Posterior cingulate gyrus (tissue), 11 donors: ENCODE measurements around the gene ZNF699.
A peak's percentile ranks its signal among the peaks of the same experiment; 100 is the strongest.
"Not testable (repeated sequence)": the region's sequence is repeated elsewhere in the genome, so short reads cannot be mapped to it uniquely, and the experiment has no call there.

Source experiments
- DNase-seq, 10 donors: peaks; one replicate each; pipeline versions ENCODE4 v3.0.0 to v3.0.0-alpha.2; 2020 to 2021; ENCODE audit warnings: mixed read lengths in 3 of 10
- intact Hi-C: fragments of 100-400 bp; cut with DNase I; formaldehyde crosslinking; loops from one replicate; pipeline ENCODE4 v1.15.1; 2023

ZNF699 gene

GRCh38 chr19:9309139-9309973, at the start of gene ZNF699:
TSS of gene ZNF699 (minus strand) at chr19:9309838. CDS start at chr19:9305119, 4,719 bp downstream.
- intact Hi-C loops: loop anchor here (1.0 kb wide), 1 partner anchor 15 kb away; the partner anchor contains the start of gene ZNF559
- DNase-seq: peak; percentile 95 to 99 (median 98)

- intact Hi-C loops: no loop called here
- DNase-seq: no peak
Measured at GRCh38 chr19:9354651-9355050, 45.0 kb upstream of the ZNF699 start.

- intact Hi-C loops: no loop called here
- DNase-seq: no peak
Measured at GRCh38 chr19:9353011-9353410, 43.4 kb upstream of the ZNF699 start.

GRCh38 chr19:9352505-9352904, 42.9 kb upstream of the ZNF699 start:
- intact Hi-C loops: no loop called here
- DNase-seq: no peak

GRCh38 chr19:9348671-9349070, 39.0 kb upstream of the ZNF699 start:
- intact Hi-C loops: no loop called here
- DNase-seq: no peak

GRCh38 chr19:9348253-9348652, 38.6 kb upstream of the ZNF699 start:
- intact Hi-C loops: no loop called here

GRCh38 chr19:9345005-9345404, 35.4 kb upstream of the ZNF699 start:
- intact Hi-C loops: no loop called here

More at GRCh38 chr19:9348253-9348652, 38.6 kb upstream of the ZNF699 start:
- DNase-seq: no peak

GRCh38 chr19:9342610-9343304, 33.1 kb upstream of the ZNF699 start:
- DNase-seq: no peak
- intact Hi-C loops: no loop called here

More at GRCh38 chr19:9345005-9345404, 35.4 kb upstream of the ZNF699 start:
- DNase-seq: no peak

- DNase-seq: no peak
- intact Hi-C loops: no loop called here
Measured at GRCh38 chr19:9329999-9330398, 20.4 kb upstream of the ZNF699 start.

GRCh38 chr19:9324584-9324962, 14.9 kb upstream of the ZNF699 start:
- intact Hi-C loops: loop anchor here (1.0 kb wide), 1 partner anchor 15 kb away; the partner anchor contains the start of gene ZNF699

GRCh38 chr19:9323919-9324583, 14.4 kb upstream of the ZNF699 start, which contains the start of gene ZNF559:
TSS of gene ZNF559 (plus strand) at chr19:9324179. CDS start at chr19:9338550, 14,371 bp downstream.
- peak; percentile 72 to 98 (median 85) for DNase-seq
- intact Hi-C loops: loop anchor here (1.0 kb wide), 1 partner anchor 15 kb away; the partner anchor contains the start of gene ZNF699

More at GRCh38 chr19:9324584-9324962, 14.9 kb upstream of the ZNF699 start:
- DNase-seq: peak in 1 of 10 donors; percentile 49

- intact Hi-C loops: no loop called here
- peak in 9 of 10 donors; percentile 52 to 94 (median 64) for DNase-seq
Measured at GRCh38 chr19:9323557-9323918, 13.9 kb upstream of the ZNF699 start.

GRCh38 chr19:9322201-9322600, 12.6 kb upstream of the ZNF699 start:
- intact Hi-C loops, DNase-seq: not testable (repeated sequence)

GRCh38 chr19:9321756-9322155, 12.1 kb upstream of the ZNF699 start:
- intact Hi-C loops, DNase-seq: not testable (repeated sequence)

GRCh38 chr19:9321338-9321737, 11.7 kb upstream of the ZNF699 start:
- no peak for DNase-seq
- intact Hi-C loops: no loop called here

GRCh38 chr19:9313756-9314155, 4.1 kb upstream of the ZNF699 start:
- intact Hi-C loops: loop anchor here (10.0 kb wide), 1 partner anchor 481 kb away; no protein-coding TSS in a partner anchor
- no peak for DNase-seq

GRCh38 chr19:9309974-9310446, 372 bp upstream of the ZNF699 start:
- peak in 8 of 10 donors; percentile 69 to 98 (median 88) for DNase-seq
- intact Hi-C loops: loop anchor here (1.0 to 10.0 kb wide), 2 partner anchors 14 to 485 kb away; partner anchors contain the start of gene ZNF559

- no peak for DNase-seq
- intact Hi-C loops: no loop called here
Measured at GRCh38 chr19:9308091-9308770, 1.4 kb downstream of the ZNF699 start.

GRCh38 chr19:9306443-9306842, 3.2 kb downstream of the ZNF699 start:
- DNase-seq: no peak
- intact Hi-C loops: no loop called here

GRCh38 chr19:9296336-9296735, 13.3 kb downstream of the ZNF699 start:
- intact Hi-C loops: no loop called here
- no peak for DNase-seq
